B cell (primary cell): ENCODE measurements around the gene PARN. TPM values are rescaled to one million over a fixed set of nuclear protein-coding genes. Genes with fewer than 3 reads are reported as not detected.
"Not testable (repeated sequence)": the region's sequence is repeated elsewhere in the genome, so short reads cannot be mapped to it uniquely, and the experiment has no call there.

Experiments
- ATAC-seq: fragments of 200-7000 bp; cut with Tn5 transposase; one replicate; pipeline ENCODE4 v1.10.0; 2021; ENCODE audit warnings: low read depth, mild to moderate bottlenecking, moderate number of reproducible peaks, moderate library complexity
- CTCF ChIA-PET: fragments of 350-600 bp; sonication (Branson Sonifier 250); formaldehyde crosslinking; loops from one replicate; lab custom pipeline; 2021; ENCODE audit warnings: antibody characterized with exemption, inconsistent platforms; lab: Charles Lee
- POLR2A ChIA-PET: fragments of 350-600 bp; sonication (Branson Sonifier 250); formaldehyde crosslinking; loops from one replicate; lab custom pipeline; 2021; ENCODE audit warnings: antibody characterized with exemption; lab: Charles Lee
- DNase-seq: peaks from one replicate; pipeline ENCODE4 v3.0.0; 2013
- H2AFZ ChIP-seq: 2 replicates; pipeline ENCODE4 v1.6.1; 2012; ENCODE audit warnings: mild to moderate bottlenecking, low read depth, low read length; ENCODE audit not compliant: insufficient read depth, poor library complexity, severe bottlenecking
- H3K27ac ChIP-seq, 2 donors: 1 replicate in 1 of 2; 2 replicates in 1 of 2; pipeline ENCODE4 v1.5.1; 2012 to 2013; ENCODE audit warnings: low read length in 2 of 2, mild to moderate bottlenecking in 2 of 2, moderate library complexity in 1 of 2
- H3K27me3 ChIP-seq, 4 experiments: fragments of 200-600 bp in 1 of 4; sonication (generic) in 1 of 4; replicated peaks in 1 of 4; 1 replicate in 2 of 4; 2 replicates in 2 of 4; pipeline versions ENCODE4 v1.6.1 to v1.7.0; 2013 to 2016; ENCODE audit warnings: low read length in 3 of 4, mild to moderate bottlenecking in 2 of 4, mixed read lengths in 1 of 4, moderate library complexity in 1 of 4; ENCODE audit not compliant: insufficient read depth in 4 of 4, control insufficient read depth in 3 of 4; ENCODE audit errors: control extremely low read depth in 1 of 4
- H3K36me3 ChIP-seq, 2 experiments: replicated peaks in 1 of 2; 1 replicate in 1 of 2; 2 replicates in 1 of 2; pipeline versions ENCODE4 v1.6.1 to v1.7.1; 2013; ENCODE audit warnings: low read length in 1 of 2; ENCODE audit not compliant: insufficient read depth in 2 of 2, control insufficient read depth in 1 of 2; ENCODE audit errors: control extremely low read depth in 1 of 2, extremely low read depth in 1 of 2
- H3K4me1 ChIP-seq, 2 donors: fragments of 200-600 bp in 1 of 2; sonication (generic) in 1 of 2; 1 replicate in 1 of 2; 2 replicates in 1 of 2; pipeline versions ENCODE4 v1.5.1 to v1.6.1; 2013 to 2017; ENCODE audit warnings: low read length in 2 of 2; ENCODE audit not compliant: control insufficient read depth in 2 of 2, insufficient read depth in 2 of 2
- H3K4me2 ChIP-seq: replicated peaks from 2 replicates; pipeline ENCODE3; 2012; ENCODE audit warnings: mild to moderate bottlenecking, low read depth, low read length; ENCODE audit not compliant: poor library complexity, severe bottlenecking
- H3K4me3 ChIP-seq, 5 experiments: fragments of 200-600 bp in 1 of 5; sonication (generic) in 1 of 5; 1 replicate in 3 of 5; 2 replicates in 2 of 5; pipeline versions ENCODE4 v1.5.1 to v1.7.0; 2011 to 2016; ENCODE audit warnings: low read length in 4 of 5, mild to moderate bottlenecking in 4 of 5, low read depth in 2 of 5, control low read depth in 1 of 5, moderate library complexity in 1 of 5; ENCODE audit not compliant: insufficient read depth in 1 of 5; ENCODE audit errors: control extremely low read depth in 1 of 5, extremely low read depth in 1 of 5
- H3K79me2 ChIP-seq: fragments of 200-600 bp; sonication (generic); one replicate; pipeline ENCODE4 v1.6.0; 2016; ENCODE audit warnings: low read length; ENCODE audit not compliant: control insufficient read depth, insufficient read depth
- H3K9ac ChIP-seq: fragments of 200-600 bp; sonication (generic); 2 replicates; pipeline ENCODE4 v1.6.1; 2017; ENCODE audit warnings: mild to moderate bottlenecking, low read length, moderate library complexity
- H3K9me3 ChIP-seq, 3 donors: one replicate each; pipeline versions ENCODE4 v1.6.1 to v1.7.1; 2013; ENCODE audit warnings: low read length in 2 of 3; ENCODE audit not compliant: control insufficient read depth in 2 of 3, insufficient read depth in 1 of 3; ENCODE audit errors: control extremely low read depth in 1 of 3
- H4K20me1 ChIP-seq: 2 replicates; pipeline ENCODE4 v1.6.0; 2012; ENCODE audit warnings: mild to moderate bottlenecking, low read length; ENCODE audit not compliant: insufficient read depth, control insufficient read depth, poor library complexity, severe bottlenecking
- H3K27ac Mint-ChIP-seq: one replicate; pipeline ENCODE4 v1.8.0; 2021; ENCODE audit warnings: mixed read lengths
- H3K27me3 Mint-ChIP-seq: one replicate; pipeline ENCODE4 v1.8.0; 2021; ENCODE audit warnings: mixed read lengths
- H3K4me1 Mint-ChIP-seq: one replicate; pipeline ENCODE4 v1.8.0; 2021; ENCODE audit warnings: mixed read lengths
- H3K4me3 Mint-ChIP-seq: one replicate; pipeline ENCODE4 v1.8.0; 2021; ENCODE audit warnings: mixed read lengths
- H3K9me3 Mint-ChIP-seq: one replicate; pipeline ENCODE4 v1.8.0; 2022; ENCODE audit warnings: mixed read lengths; ENCODE audit not compliant: insufficient read depth
- CTCF ChIP-seq: fragments of 200-600 bp; IDR thresholded peaks from one replicate; pipeline ENCODE4 v1.8.0; 2022; ENCODE audit warnings: antibody characterized with exemption, mild to moderate bottlenecking
- EZH2 ChIP-seq: IDR thresholded peaks from 2 replicates; pipeline ENCODE4 v1.6.1; 2012; ENCODE audit warnings: borderline replicate concordance, low read depth, mild to moderate bottlenecking, moderate library complexity, low read length; ENCODE audit not compliant: insufficient read depth, poor library complexity, severe bottlenecking
- WGBS: methylation state at CpG from one replicate; pipeline ENCODE4 v1.1.5; 2013; ENCODE audit warnings: missing lambda C conversion rate; ENCODE audit not compliant: insufficient coverage; 5-methylcytosine and 5-hydroxymethylcytosine counted together
- intact Hi-C: fragments of 100-400 bp; cut with micrococcal nuclease; formaldehyde crosslinking; loops from one replicate; pipeline ENCODE4 v1.10.0; 2022
- polyA plus RNA-seq: library from polyadenylated mRNA; depleted of rRNA; stranded (reverse); fragments of >200 nt; gene quantifications from 2 replicates; pipeline ENCODE4 v1.2.3, GENCODE V29; 2012
- total RNA-seq, 2 donors: library from RNA; stranded (reverse); fragments of 120-200 nt in 1 of 2; gene quantifications; 1 replicate in 1 of 2; 2 replicates in 1 of 2; pipeline versions ENCODE4 v1.2.3 to v1.2.4, GENCODE V29; 2013 to 2022

PARN gene
- total and polyA plus RNA-seq, 2 donors (not counting 1 experiment from before 2014, with no cell fraction given): 25.3 to 62.2 TPM

- no peaks in the 10 kb centered on the region for H3K9me3 Mint-ChIP-seq
- WGBS: 88% methylated on average over 1 of the region's 8 CpGs
- no peaks in the 10 kb centered on the region for H3K4me1 Mint-ChIP-seq
- no peaks in the 10 kb centered on the region for H3K79me2 ChIP-seq
- no peak overlapping the region for H3K9ac ChIP-seq
- H3K4me2 ChIP-seq: no peak overlapping the region
- ATAC-seq: no peak
- no peak for TF ChIP-seq EZH2
- TF ChIP-seq CTCF: no peak
- POLR2A ChIA-PET: interaction anchor here (0.6 kb wide), 1 partner anchor 92 kb away, joined by 4 read pairs; no protein-coding TSS in a partner anchor
- H3K27ac Mint-ChIP-seq: no peak overlapping the region
- CTCF ChIA-PET: interaction anchor here (0.7 to 1.0 kb wide), 2 partner anchors 144 to 195 kb away, joined by 3 read pairs; no protein-coding TSS in a partner anchor
- H2AFZ ChIP-seq: no peak overlapping the region
- H3K27me3 ChIP-seq: no peaks in the 10 kb centered on the region
- no peak overlapping the region for H3K4me3 Mint-ChIP-seq
- no peaks in the 10 kb centered on the region for H4K20me1 ChIP-seq
- no peaks in the 10 kb centered on the region for H3K27me3 Mint-ChIP-seq
- intact Hi-C loops: no loop called here
- H3K4me1 ChIP-seq: no peaks in the 10 kb centered on the region
- no peaks in the 10 kb centered on the region for H3K9me3 ChIP-seq
- H3K36me3 ChIP-seq: peaks cover 0 to 28% of the 10 kb centered on the region in 2 experiments
- no peak overlapping the region for H3K4me3 ChIP-seq
- no peak overlapping the region for H3K27ac ChIP-seq
- no peak for DNase-seq
Measured at GRCh38 chr16:14444979-14445810, 184.9 kb downstream of the PARN start.

- H3K4me3 Mint-ChIP-seq, H3K4me1 ChIP-seq, H3K27me3 Mint-ChIP-seq, H2AFZ ChIP-seq, H4K20me1 ChIP-seq, H3K27me3 ChIP-seq, H3K4me1 Mint-ChIP-seq, POLR2A ChIA-PET, H3K9me3 ChIP-seq, H3K27ac ChIP-seq, H3K9me3 Mint-ChIP-seq, CTCF ChIA-PET, H3K9ac ChIP-seq, intact Hi-C loops, DNase-seq, H3K4me3 ChIP-seq, H3K27ac Mint-ChIP-seq, H3K4me2 ChIP-seq, ATAC-seq, H3K79me2 ChIP-seq: not testable (repeated sequence)
- peaks cover 0 to 20% of the 10 kb centered on the region in 2 experiments for H3K36me3 ChIP-seq
- WGBS: 100% methylated on average over 7 of the region's 9 CpGs
Measured at GRCh38 chr16:14441533-14441932, 188.5 kb downstream of the PARN start.
